HG03457 (cell line): ENCODE measurements around the gene AP2A2.

Experiments used
- ATAC-seq: cut with Tn5 transposase; IDR thresholded peaks from one replicate; pipeline ENCODE4 v1.9.1; 2021; ENCODE audit warnings: moderate number of reproducible peaks; ENCODE audit not compliant: unreplicated experiment

Gene AP2A2

DNA sequence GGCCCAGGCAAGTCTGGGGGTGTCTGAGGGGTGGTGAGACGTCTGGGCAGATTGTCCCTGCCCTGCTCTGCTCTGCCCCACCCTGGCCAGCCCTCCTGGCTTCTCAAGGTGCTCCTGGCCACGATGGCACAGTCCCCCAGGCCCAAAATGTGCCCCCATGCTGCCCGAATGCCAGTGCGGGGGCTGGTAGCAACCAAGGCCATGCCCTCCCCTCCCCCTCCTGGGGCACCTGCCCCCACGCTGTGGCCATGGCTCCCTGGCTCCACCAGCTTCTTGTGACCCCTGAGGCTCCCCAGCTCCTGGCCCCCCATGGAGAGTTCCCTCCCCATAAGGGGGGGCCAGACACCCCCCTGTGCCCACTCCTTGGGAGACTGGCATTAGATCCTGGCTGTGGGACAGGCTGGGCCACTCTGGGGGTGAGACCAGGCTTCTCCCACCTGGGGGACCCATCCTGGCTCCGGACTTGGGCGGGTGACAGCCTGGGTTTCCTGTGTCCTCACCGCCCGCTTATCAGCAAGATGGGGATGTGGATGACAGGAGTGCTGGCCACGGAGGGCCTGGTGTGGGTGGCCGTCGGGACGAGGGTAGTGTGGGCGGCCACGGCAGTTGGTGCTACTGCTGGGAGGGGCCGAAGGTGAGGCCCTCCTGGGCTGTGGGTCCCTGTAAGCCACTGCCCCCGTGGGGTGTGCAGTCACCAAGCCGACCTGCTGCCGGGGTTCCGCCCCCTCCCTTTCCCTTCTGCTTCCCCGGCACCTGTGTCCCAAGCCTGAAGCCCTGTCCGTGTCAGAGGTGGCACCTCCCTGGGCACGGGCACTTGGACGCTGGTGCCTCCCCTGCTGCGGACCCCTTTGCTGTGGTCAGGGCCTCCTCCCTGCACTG is 126.7 kb downstream of the AP2A2 start:
- no peak for ATAC-seq

DNA sequence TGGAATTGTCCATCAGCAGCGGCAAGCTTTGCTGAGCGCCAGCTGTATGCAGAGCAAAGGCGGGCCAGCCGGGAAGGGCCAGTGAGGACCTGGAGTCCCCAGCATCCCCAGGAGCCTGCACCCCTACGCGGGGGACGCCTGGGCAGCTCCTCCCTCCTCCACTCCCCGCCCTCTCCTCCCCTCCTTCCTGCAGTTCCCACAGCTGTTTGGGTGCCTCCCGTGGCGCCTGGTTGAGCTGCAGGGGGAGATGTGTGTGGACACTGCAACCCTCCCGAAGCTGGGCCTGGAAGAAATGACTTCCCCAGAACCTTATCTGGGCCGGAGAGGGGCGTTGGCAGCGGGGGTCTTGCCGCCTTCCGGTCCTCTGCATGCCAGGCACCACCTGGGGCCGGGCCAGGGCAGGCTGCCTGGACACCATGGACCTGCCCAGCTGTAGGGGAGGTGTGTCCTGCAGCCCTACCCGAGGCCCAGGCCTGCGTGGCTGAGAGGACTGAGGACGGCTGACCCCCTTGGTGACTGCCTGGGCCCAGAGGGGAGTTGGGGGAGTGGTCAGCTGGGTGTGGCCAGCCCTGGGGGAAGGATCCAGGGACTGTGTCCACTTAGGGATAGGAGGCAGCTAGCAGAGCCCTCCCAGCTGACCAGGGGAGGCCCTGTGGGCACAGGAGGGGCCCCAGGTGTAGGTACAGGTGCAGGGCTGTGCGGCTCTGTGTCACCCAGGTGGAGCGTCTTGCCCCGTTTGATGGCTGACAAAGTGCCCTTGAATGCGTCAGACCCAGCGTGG is 127.6 kb downstream of the AP2A2 start:
- no peak for ATAC-seq

DNA sequence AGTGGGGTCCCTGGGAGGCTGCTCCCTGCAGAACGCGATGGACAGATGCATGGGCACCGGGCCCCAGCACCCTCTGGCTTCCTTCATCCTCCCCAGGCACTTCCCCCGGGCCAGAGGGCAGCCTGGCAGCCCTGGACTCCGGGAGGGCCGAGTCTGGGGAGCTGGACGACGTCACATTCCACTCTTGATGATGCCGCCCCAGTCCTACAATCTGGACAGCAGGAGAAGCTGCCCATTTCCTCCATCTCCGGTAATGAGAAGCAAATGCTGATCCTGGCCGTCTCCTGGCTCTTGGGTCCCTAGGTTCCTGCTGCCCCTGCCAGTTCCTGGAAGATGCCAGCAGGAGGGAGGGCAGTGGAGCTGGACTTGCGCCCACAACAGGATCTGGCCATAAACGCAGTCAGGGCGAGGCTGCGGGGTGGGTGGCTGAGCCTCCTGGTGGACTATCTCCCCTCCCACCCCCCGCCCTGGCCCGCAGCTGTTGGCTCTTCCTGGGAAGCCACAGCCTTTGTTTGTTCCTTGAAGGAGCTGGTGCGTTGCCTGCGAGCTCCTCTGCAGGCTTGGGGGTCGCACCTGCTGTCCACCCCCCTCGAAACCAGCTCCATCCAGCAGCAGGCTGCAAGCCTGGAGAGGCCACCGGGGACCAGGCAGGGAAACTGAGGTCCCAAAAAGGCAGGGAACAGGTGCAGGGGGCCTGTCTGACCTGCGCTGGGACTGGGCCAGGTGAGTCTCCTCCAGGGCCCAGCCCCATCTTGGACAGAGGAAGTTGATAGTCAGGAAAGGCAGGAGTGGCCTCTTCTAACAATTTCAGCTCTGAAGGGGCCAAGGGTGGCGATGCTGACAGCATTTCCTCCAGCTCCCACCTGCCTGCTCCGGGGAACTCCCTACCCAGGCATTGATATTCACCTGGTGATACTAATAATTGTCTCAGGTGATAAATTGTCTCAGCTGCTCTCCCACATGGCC is 128.8 kb downstream of the AP2A2 start:
- no peak for ATAC-seq

DNA sequence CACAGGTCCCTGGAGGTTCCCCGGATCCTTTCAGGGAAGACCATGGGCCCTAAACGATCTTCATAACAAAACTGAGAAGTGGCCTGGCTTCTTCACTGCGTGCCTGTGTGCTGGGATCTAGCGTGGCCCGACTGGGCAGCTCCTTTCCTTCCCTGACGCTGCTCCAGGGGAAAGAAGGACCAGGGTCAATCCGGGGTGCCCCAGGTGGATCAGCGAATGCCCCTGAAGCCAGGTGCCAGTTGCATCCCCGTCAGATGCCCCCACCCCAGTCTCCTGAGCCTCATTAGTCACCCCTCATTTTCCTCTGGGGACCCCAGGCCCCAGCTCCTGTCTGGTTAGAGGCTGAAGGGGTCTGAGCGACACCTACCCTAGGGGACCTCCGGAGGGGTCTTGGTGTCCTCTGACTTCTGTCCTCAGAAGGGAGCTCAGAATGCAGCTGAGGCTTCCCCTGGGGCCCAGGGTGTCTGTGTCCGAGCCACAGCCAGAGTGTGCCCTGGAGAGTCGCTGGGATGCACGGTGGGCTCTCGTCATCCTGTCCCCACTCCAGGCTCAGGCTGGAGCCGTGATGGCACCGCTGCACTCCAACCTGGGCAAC is 129.5 kb downstream of the AP2A2 start:
- ATAC-seq: no peak

DNA sequence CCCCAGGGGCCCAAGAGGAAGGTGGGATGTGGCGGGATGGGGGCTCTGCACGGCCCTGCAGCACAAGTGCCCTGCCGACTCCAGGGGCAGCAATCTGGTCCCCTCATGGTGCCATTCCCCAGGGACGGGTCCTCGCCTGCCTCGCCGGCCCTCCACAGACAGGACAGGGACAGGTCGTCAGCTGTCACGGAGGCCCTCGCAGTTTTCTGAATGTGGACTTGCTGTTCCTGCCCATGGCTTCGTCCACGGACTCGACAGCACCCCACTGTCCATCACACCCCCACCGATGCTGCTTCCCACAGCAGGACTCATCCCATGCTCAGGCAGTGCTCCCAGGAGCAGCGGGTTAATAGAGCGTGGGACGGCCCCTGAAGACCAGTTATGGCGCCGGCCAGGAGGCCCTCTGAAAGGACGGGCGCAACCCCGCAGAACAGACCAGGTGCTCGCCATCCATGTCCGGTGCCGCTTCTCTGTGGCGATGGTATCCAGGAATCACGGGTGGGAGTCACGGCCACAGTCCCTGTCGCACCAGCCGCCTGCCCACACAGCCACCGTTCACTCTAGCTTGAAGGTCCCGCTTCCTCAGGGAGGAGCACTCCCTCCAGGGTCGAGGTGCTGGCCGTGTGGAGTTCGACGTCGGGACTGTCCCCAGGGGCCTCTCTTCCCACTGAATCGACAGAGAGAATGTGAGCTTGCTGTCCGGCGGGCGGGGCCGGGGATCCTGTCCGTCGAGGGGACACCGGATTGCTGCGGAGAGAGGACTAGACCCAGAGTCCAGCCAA is 130.5 kb downstream of the AP2A2 start:
- ATAC-seq: no peak

DNA sequence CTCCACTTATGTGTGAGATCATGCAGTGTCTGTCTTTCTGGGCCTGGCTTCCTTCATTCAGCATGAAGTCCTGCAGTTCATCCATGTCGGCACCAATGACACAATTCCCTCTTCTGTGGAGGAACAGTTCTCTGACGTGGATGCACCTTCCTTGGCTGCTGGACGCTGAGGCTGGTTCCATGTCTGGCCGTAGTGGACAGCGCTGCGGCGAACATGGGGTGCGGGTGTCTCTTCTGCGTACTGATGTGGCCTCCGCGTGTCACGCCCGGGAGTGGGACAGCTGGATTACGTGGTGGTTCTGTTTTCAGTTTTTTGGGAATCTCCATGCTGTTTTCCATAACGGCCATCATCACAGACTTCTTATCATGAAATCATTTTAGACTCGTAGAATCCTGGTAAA is 132.1 kb downstream of the AP2A2 start:
- no peak for ATAC-seq

DNA sequence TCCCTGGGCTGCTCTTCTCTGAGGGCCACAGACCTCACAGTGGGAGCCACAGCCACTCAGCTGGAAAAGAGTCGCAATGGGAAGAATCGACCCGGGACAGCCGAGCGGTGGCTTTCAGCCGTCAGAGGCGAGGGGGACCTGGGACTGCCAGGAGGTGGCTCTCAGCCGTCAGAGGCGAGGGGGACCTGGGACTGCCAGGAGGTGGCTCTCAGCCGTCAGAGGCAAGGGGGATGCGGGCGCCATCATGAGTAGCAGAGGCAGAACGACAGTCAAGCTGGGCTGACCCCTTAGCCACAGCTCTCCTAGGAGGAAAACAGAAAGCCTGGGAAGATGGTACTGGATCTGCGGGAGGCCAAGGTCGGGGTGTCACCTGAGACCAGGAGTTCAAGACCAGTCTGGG is 134.1 kb downstream of the AP2A2 start:
- ATAC-seq: no peak

DNA sequence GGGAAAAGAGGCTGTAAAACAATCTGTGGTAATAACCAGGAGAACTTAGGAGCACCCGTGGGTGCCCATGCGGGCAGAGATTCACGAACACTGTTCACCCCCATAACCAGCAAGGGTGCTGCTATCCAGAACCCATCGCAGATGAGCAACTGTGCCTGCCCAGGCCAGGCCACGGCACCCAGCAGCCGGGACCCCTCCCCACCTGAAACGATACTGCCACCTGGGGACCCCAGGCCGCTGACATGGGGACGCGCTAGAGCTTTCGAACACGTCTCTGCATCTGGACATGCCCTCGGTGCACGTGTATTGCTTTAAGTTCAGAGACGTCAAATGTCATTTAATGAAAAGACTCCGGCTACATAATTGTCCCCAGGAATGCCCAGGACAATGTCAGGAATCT is 134.7 kb downstream of the AP2A2 start:
- ATAC-seq: no peak

DNA sequence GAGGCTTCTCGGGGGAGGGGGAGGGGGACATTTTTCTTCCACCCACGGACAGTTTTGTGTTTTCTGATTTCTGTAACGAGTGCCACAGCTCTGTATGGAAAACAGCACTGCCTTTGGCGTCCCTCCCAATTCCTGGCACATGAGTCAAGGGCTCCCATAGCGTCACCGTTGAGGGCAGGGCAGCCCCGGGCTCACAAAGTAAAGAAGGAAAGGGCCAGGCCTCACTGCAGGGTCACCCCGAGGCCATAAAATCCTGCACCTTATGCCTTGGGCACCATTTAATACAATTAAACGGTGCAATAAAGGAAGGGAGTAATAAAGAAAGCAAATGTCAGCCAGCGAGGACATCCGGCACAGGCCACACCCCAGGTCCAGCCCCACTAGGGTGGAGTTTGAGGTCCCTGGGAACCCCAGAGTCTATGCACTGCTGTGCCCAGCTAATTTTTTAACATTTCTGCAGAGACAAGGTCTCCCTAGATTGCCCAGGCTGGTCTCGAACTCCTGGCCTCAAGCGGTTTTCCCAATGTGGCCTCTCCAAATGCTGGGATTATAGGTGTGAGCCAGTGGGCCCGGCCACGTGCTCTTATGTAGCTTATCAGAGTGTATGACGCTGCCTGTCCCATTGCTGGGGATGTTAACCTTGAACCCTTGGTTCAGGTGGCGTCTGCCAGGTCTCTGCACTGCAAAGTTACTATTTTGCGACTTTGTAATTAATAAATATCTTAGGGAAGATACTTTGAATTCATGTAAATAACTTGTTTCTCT is 135.4 kb downstream of the AP2A2 start:
- no peak for ATAC-seq
